ENCODE results near the gene NDUFV2. TPM values are rescaled to one million over a fixed set of nuclear protein-coding genes. Genes with fewer than 3 reads are reported as not detected.

Gene NDUFV2
- total and polyA plus RNA-seq, 11 donors: 236 to 1,311 (median 440) TPM

- no peak for TF ChIP-seq POLR2A (IDR thresholded peaks at IDR 0.05)
- H3K9me3 ChIP-seq: no peaks in the 10 kb centered on the region
- peaks cover 0 to 37% (median 0%) of the 10 kb centered on the region in 12 donors for H3K4me1 ChIP-seq
- intact Hi-C loops (cut with DNase I): loop anchor here in 1 of 10 donors (10.0 kb wide), 1 partner anchor 361 kb away; the partner anchor contains the start of gene MTCL1
- H3K27ac ChIP-seq: no peak overlapping the region
- ATAC-seq (no peak), DNase-seq (no peak)
- WGBS, 4 donors: 74 to 85% (median 79%) methylated on average over 5 of the region's 5 CpGs
- no peaks in the 10 kb centered on the region for H3K36me3 ChIP-seq
- no peaks in the 10 kb centered on the region for H3K27me3 ChIP-seq
- H3K4me3 ChIP-seq: no peak overlapping the region
Observed at GRCh38 chr18:9065864-9066263, 36.6 kb upstream of the NDUFV2 start.

GRCh38 chr18:9066358-9066757 lies 36.1 kb upstream of the NDUFV2 start:
- no peak for ATAC-seq
- Histone ChIP-seq H3K27me3 (no peaks in the 10 kb centered on the region), H3K4me3 (no peak overlapping the region), H3K4me1 (peaks cover 0 to 37% (median 0%) of the 10 kb centered on the region in 12 donors), H3K9me3 (no peaks in the 10 kb centered on the region), H3K36me3 (no peaks in the 10 kb centered on the region), H3K27ac (no peak overlapping the region)
- intact Hi-C loops (cut with DNase I): loop anchor here in 1 of 10 donors (10.0 kb wide), 1 partner anchor 362 kb away; the partner anchor contains the start of gene MTCL1
- 94 to 98% (median 97%) methylated on average over 4 of the region's 4 CpGs for WGBS, 4 donors
- TF ChIP-seq POLR2A (IDR thresholded peaks at IDR 0.05): no peak
- no peak for TF ChIP-seq CTCF (IDR thresholded peaks at IDR 0.05)
- DNase-seq: no peak

GRCh38 chr18:9066817-9067306 lies 35.6 kb upstream of the NDUFV2 start:
- DNase-seq (no peak), ATAC-seq (no peak)
- peaks cover 0 to 37% (median 0%) of the 10 kb centered on the region in 12 donors for H3K4me1 ChIP-seq
- WGBS, 4 donors: 94 to 98% (median 95%) methylated on average over 5 of the region's 5 CpGs
- H3K27me3 ChIP-seq: no peaks in the 10 kb centered on the region
- no peaks in the 10 kb centered on the region for H3K36me3 ChIP-seq
- intact Hi-C loops (cut with DNase I): loop anchor here in 1 of 10 donors (10.0 kb wide), 1 partner anchor 362 kb away; the partner anchor contains the start of gene MTCL1
- no peak overlapping the region for H3K27ac ChIP-seq
- TF ChIP-seq POLR2A (IDR thresholded peaks at IDR 0.05) (no peak), CTCF (IDR thresholded peaks at IDR 0.05) (no peak)
- H3K9me3 ChIP-seq: no peaks in the 10 kb centered on the region
- no peak overlapping the region for H3K4me3 ChIP-seq

- Histone ChIP-seq H3K4me1 (peaks cover 0 to 32% (median 0%) of the 10 kb centered on the region in 12 donors), H3K9me3 (no peaks in the 10 kb centered on the region), H3K27me3 (no peaks in the 10 kb centered on the region), H3K36me3 (no peaks in the 10 kb centered on the region), H3K27ac (no peak overlapping the region), H3K4me3 (no peak overlapping the region)
- intact Hi-C loops (cut with DNase I): loop anchor here in 1 of 10 donors (10.0 kb wide), 1 partner anchor 363 kb away; the partner anchor contains the start of gene MTCL1
- DNase-seq (no peak), ATAC-seq (no peak)
- TF ChIP-seq CTCF (IDR thresholded peaks at IDR 0.05) (no peak), POLR2A (IDR thresholded peaks at IDR 0.05) (no peak)
- WGBS, 4 donors: 86 to 96% (median 92%) methylated on average over 6 of the region's 6 CpGs
Observed at GRCh38 chr18:9067823-9068222, 34.7 kb upstream of the NDUFV2 start.
